HEK293 (cell line): ENCODE results near the gene CADM4.

Experiments used
- CTCF ChIA-PET: fragments of 350-600 bp; formaldehyde crosslinking; extraction: SDS; loops from one replicate; lab custom pipeline; 2021; ENCODE audit warnings: antibody characterized with exemption; lab: Yijun Ruan, JAX
- POLR2A ChIA-PET: fragments of 300-600 bp; formaldehyde crosslinking; extraction: SDS; loops from one replicate; lab custom pipeline; 2020; ENCODE audit warnings: antibody characterized with exemption, inconsistent platforms; lab: Yijun Ruan, JAX
- H3K27ac ChIP-seq: fragments of 200-500 bp; sonication (Bioruptor generic); 2 replicates; pipeline ENCODE4 v1.5.1; 2014; ENCODE audit warnings: low read depth, low read length, control low read depth, inconsistent platforms; ENCODE audit errors: extremely low read depth
- H3K36me3 ChIP-seq, 2 experiments: fragments of 200-500 bp in 1 of 2; sonication (Bioruptor generic) in 1 of 2; 1 replicate in 1 of 2; 2 replicates in 1 of 2; pipeline ENCODE4 v1.5.1; 2014 to 2017; ENCODE audit warnings: inconsistent platforms in 2 of 2, low read length in 2 of 2; ENCODE audit not compliant: control insufficient read depth in 2 of 2, insufficient read depth in 1 of 2
- H3K4me1 ChIP-seq: fragments of 200-500 bp; sonication (Bioruptor generic); 2 replicates; pipeline ENCODE4 v1.5.1; 2014; ENCODE audit warnings: mild to moderate bottlenecking, low read length, inconsistent platforms; ENCODE audit not compliant: control insufficient read depth, insufficient read depth
- H3K4me3 ChIP-seq: 2 replicates; pipeline ENCODE4 v1.5.1; 2011; ENCODE audit warnings: low read depth, mild to moderate bottlenecking, control low read depth, low read length, moderate library complexity
- H3K9me3 ChIP-seq: fragments of 200-500 bp; sonication (Bioruptor generic); 2 replicates; pipeline ENCODE4 v1.5.1; 2014; ENCODE audit warnings: low read depth, low read length, inconsistent platforms; ENCODE audit not compliant: control insufficient read depth, insufficient read depth
- KLF7 ChIP-seq: fragments of 450-650 bp; formaldehyde crosslinking; IDR thresholded peaks from 2 replicates; pipeline ENCODE4 v1.5.1; 2016; ENCODE audit warnings: missing biosample characterization, missing genetic modification characterization, borderline replicate concordance
- PBX3 ChIP-seq: sonication (generic); formaldehyde crosslinking; IDR thresholded peaks from 2 replicates; pipeline ENCODE4 v1.8.1; 2022; ENCODE audit warnings: mild to moderate bottlenecking, moderate library complexity, missing genetic modification reagents
- SCRT1 ChIP-seq: fragments of 450-650 bp; formaldehyde crosslinking; IDR thresholded peaks from 2 replicates; pipeline ENCODE4 v1.5.1; 2016; ENCODE audit warnings: missing biosample characterization, missing genetic modification characterization, borderline replicate concordance
- ZBTB17 ChIP-seq: fragments of 450-650 bp; formaldehyde crosslinking; IDR thresholded peaks from 2 replicates; pipeline ENCODE4 v1.5.1; 2016; ENCODE audit warnings: missing biosample characterization, missing genetic modification characterization
- ZBTB26 ChIP-seq: fragments of 450-650 bp; formaldehyde crosslinking; optimal IDR thresholded peaks from 2 replicates; pipeline ENCODE3; 2016; ENCODE audit warnings: missing biosample characterization, mild to moderate bottlenecking, missing genetic modification characterization
- ZIC2 ChIP-seq: fragments of 450-650 bp; formaldehyde crosslinking; IDR thresholded peaks from 2 replicates; pipeline ENCODE4 v1.5.1; 2016; ENCODE audit warnings: missing biosample characterization, missing genetic modification characterization
- ZNF112 ChIP-seq: fragments of 450-650 bp; formaldehyde crosslinking; IDR thresholded peaks from 2 replicates; pipeline ENCODE4 v1.5.0; 2017; ENCODE audit warnings: missing biosample characterization, missing genetic modification characterization
- ZNF121 ChIP-seq: fragments of 450-650 bp; formaldehyde crosslinking; IDR thresholded peaks from 2 replicates; pipeline ENCODE4 v1.5.1; 2016; ENCODE audit warnings: missing biosample characterization, missing genetic modification characterization
- ZNF16 ChIP-seq: fragments of 450-650 bp; formaldehyde crosslinking; IDR thresholded peaks from 2 replicates; pipeline ENCODE4 v1.5.1; 2016; ENCODE audit warnings: low read depth, missing biosample characterization, missing genetic modification characterization
- ZNF23 ChIP-seq: fragments of 450-650 bp; formaldehyde crosslinking; IDR thresholded peaks from 2 replicates; pipeline ENCODE4 v1.5.1; 2016; ENCODE audit warnings: missing biosample characterization, missing genetic modification characterization, borderline replicate concordance
- ZNF274 ChIP-seq, 2 experiments: fragments of 200-500 bp in 1 of 2; fragments of 450-650 bp in 1 of 2; sonication (Bioruptor generic) in 1 of 2; formaldehyde crosslinking in 1 of 2; IDR thresholded peaks; 2 replicates each; pipeline versions ENCODE4 v1.5.1 to v1.6.1; 2014 to 2016; ENCODE audit warnings: borderline replicate concordance in 1 of 2, inconsistent platforms in 1 of 2, low read length in 1 of 2, missing biosample characterization in 1 of 2, missing genetic modification characterization in 1 of 2
- ZNF391 ChIP-seq: fragments of 450-650 bp; formaldehyde crosslinking; IDR thresholded peaks from 2 replicates; pipeline ENCODE4 v1.5.1; 2016; ENCODE audit warnings: low read depth, missing biosample characterization, missing genetic modification characterization, borderline replicate concordance
- ZNF449 ChIP-seq: fragments of 450-650 bp; formaldehyde crosslinking; IDR thresholded peaks from 2 replicates; pipeline ENCODE4 v1.5.1; 2017; ENCODE audit warnings: missing biosample characterization, mild to moderate bottlenecking, missing genetic modification characterization, moderate library complexity
- ZNF488 ChIP-seq: fragments of 450-650 bp; formaldehyde crosslinking; IDR thresholded peaks from 2 replicates; pipeline ENCODE4 v1.5.1; 2016; ENCODE audit warnings: missing biosample characterization, missing genetic modification characterization
- ZNF501 ChIP-seq: fragments of 450-650 bp; formaldehyde crosslinking; IDR thresholded peaks from 2 replicates; pipeline ENCODE4 v1.5.1; 2016; ENCODE audit warnings: missing biosample characterization, missing genetic modification characterization
- ZNF513 ChIP-seq: fragments of 450-650 bp; IDR thresholded peaks from 2 replicates; pipeline ENCODE4 v1.5.1; 2018; ENCODE audit warnings: missing biosample characterization, missing genetic modification characterization
- ZNF549 ChIP-seq: fragments of 450-650 bp; IDR thresholded peaks from 2 replicates; pipeline ENCODE4 v1.5.1; 2018; ENCODE audit warnings: missing biosample characterization, missing genetic modification characterization, mild to moderate bottlenecking, inconsistent platforms, moderate library complexity
- ZNF580 ChIP-seq: fragments of 450-650 bp; formaldehyde crosslinking; IDR thresholded peaks from 2 replicates; pipeline ENCODE4 v1.5.1; 2016; ENCODE audit warnings: missing biosample characterization, missing genetic modification characterization
- ZNF585B ChIP-seq: fragments of 450-650 bp; formaldehyde crosslinking; IDR thresholded peaks from 2 replicates; pipeline ENCODE4 v1.5.1; 2016; ENCODE audit warnings: missing biosample characterization, missing genetic modification characterization
- ZNF596 ChIP-seq: fragments of 450-650 bp; IDR thresholded peaks from 2 replicates; pipeline ENCODE4 v1.5.0; 2018; ENCODE audit warnings: missing biosample characterization, mild to moderate bottlenecking, missing genetic modification characterization, moderate library complexity
- ZNF626 ChIP-seq: fragments of 450-650 bp; sonication (Bioruptor Pico); formaldehyde crosslinking; IDR thresholded peaks from 2 replicates; pipeline ENCODE4 v1.5.1; 2018; ENCODE audit warnings: missing biosample characterization, missing genetic modification characterization, inconsistent platforms
- ZNF654 ChIP-seq: fragments of 450-650 bp; formaldehyde crosslinking; IDR thresholded peaks from 2 replicates; pipeline ENCODE4 v1.5.1; 2016; ENCODE audit warnings: low read depth, missing biosample characterization, missing genetic modification characterization
- ZNF658 ChIP-seq: fragments of 450-650 bp; formaldehyde crosslinking; IDR thresholded peaks from 2 replicates; pipeline ENCODE4; 2016; ENCODE audit warnings: missing biosample characterization, missing genetic modification characterization
- ZNF837 ChIP-seq: fragments of 450-650 bp; formaldehyde crosslinking; IDR thresholded peaks from 2 replicates; pipeline ENCODE4 v1.5.1; 2016; ENCODE audit warnings: missing biosample characterization, missing genetic modification characterization
- ZSCAN16 ChIP-seq: fragments of 450-650 bp; formaldehyde crosslinking; IDR thresholded peaks from 2 replicates; pipeline ENCODE4 v1.5.1; 2016; ENCODE audit warnings: missing biosample characterization, missing genetic modification characterization
- ZSCAN18 ChIP-seq: fragments of 450-650 bp; formaldehyde crosslinking; IDR thresholded peaks from 2 replicates; pipeline ENCODE4 v1.5.1; 2016; ENCODE audit warnings: missing biosample characterization, missing genetic modification characterization

CADM4 gene

GRCh38 chr19:43606569-43607229 is 33.0 kb downstream of the CADM4 start (continued):
- TF ChIP-seq KLF7 (no peak), SCRT1 (tag by site-specific recombination) (no peak), ZNF658 (tag by site-specific recombination) (no peak), ZBTB26 (tag by site-specific recombination) (no peak), ZNF654 (tag by site-specific recombination) (no peak), ZNF391 (tag by site-specific recombination) (0 out of 2 replicates have a peak, but pooled peaks have one; percentile 14), ZNF16 (tag by site-specific recombination) (no peak), ZNF449 (no peak), ZSCAN18 (no peak), ZNF501 (tag by site-specific recombination) (0 out of 2 replicates have a peak, but pooled peaks have one; percentile 42), ZNF585B (tag by site-specific recombination) (no peak), ZNF513 (tag by site-specific recombination) (no peak), ZIC2 (0 out of 2 replicates have a peak, but pooled peaks have one; percentile 38), ZNF549 (no peak)

- H3K9me3 ChIP-seq, result no peaks in the 10 kb centered on the region
- CTCF ChIA-PET, result interaction anchor here (1.0 to 3.1 kb wide), 4 partner anchors 46 to 140 kb away, joined by 3 to 11 read pairs (median 5); no protein-coding TSS in a partner anchor
- peaks cover 26% of the 10 kb centered on the region for H3K4me1 ChIP-seq
- peaks cover 46 to 75% of the 10 kb centered on the region in 2 experiments for H3K36me3 ChIP-seq
- H3K27ac ChIP-seq, result peak overlapping the region; percentile 58
- POLR2A ChIA-PET, result interaction anchor here (0.9 to 3.4 kb wide), 4 partner anchors 9 to 11 kb away, joined by 3 to 19 read pairs (median 4); partner anchors contain the start of genes IRGQ and ZNF576
- no peak overlapping the region for H3K4me3 ChIP-seq
- TF ChIP-seq PBX3 (CRISPR knock-in tag), result no peak
- TF ChIP-seq ZNF596 (tag by site-specific recombination), result no peak
- no peak for TF ChIP-seq ZNF626 (tag by site-specific recombination)
- 0 out of 2 replicates have a peak, but pooled peaks have one; percentile 36 for TF ChIP-seq ZNF580 (tag by site-specific recombination)
- no peak for TF ChIP-seq ZNF488 (tag by site-specific recombination)
- TF ChIP-seq ZNF274 (IDR thresholded peaks at IDR 0.05; ENCODE audit: low read length), result no peak
- TF ChIP-seq ZNF274 (tag by site-specific recombination; IDR thresholded peaks at IDR 0.05; ENCODE audit: borderline replicate concordance), result no peak
- peak; percentile 99 for TF ChIP-seq ZNF121 (tag by site-specific recombination)
- TF ChIP-seq ZNF112 (tag by site-specific recombination), result no peak
- TF ChIP-seq ZBTB17 (tag by site-specific recombination), result 0 out of 2 replicates have a peak, but pooled peaks have one; percentile 25
- TF ChIP-seq ZNF23 (tag by site-specific recombination), result no peak; the same call in 1 of the 2 replicates
- no peak for TF ChIP-seq ZNF837 (tag by site-specific recombination)
- TF ChIP-seq ZSCAN16 (tag by site-specific recombination), result no peak
- TF ChIP-seq ZIC2, result peak; percentile 65
Measured at GRCh38 chr19:43605875-43606568, 33.6 kb downstream of the CADM4 start.
